OCI-LY1 (cell line): ENCODE data around the gene KRT8.
A peak's percentile ranks its signal among the peaks of the same experiment; 100 is the strongest.

ENCODE experiments used
- H2AFZ ChIP-seq: fragments of 200-600 bp; sonication (generic), shearing (Covaris generic); 2 replicates; pipeline ENCODE4 v1.6.0; 2014; ENCODE audit warnings: antibody characterized with exemption, mild to moderate bottlenecking, low read length
- H3F3A ChIP-seq: fragments of 200-600 bp; sonication (generic), shearing (Covaris generic); 2 replicates; pipeline ENCODE4 v1.6.0; 2014; ENCODE audit warnings: mild to moderate bottlenecking, antibody characterized with exemption, low read length, moderate library complexity; ENCODE audit not compliant: insufficient read depth
- H3K27ac ChIP-seq: fragments of 200-600 bp; sonication (generic); 2 replicates; pipeline ENCODE4 v1.5.1; 2014; ENCODE audit warnings: low read length, mixed run types, mild to moderate bottlenecking, low read depth; ENCODE audit not compliant: poor library complexity, severe bottlenecking
- H3K27me3 ChIP-seq: fragments of 200-600 bp; sonication (generic); 2 replicates; pipeline ENCODE4 v1.6.0; 2014; ENCODE audit warnings: antibody characterized with exemption, mild to moderate bottlenecking, low read length, moderate library complexity; ENCODE audit not compliant: insufficient read depth
- H3K36me3 ChIP-seq: fragments of 200-600 bp; sonication (generic); 2 replicates; pipeline ENCODE4 v1.6.1; 2014; ENCODE audit warnings: mild to moderate bottlenecking, antibody characterized with exemption, low read length, moderate library complexity, mixed read lengths; ENCODE audit not compliant: insufficient read depth
- H3K4me1 ChIP-seq: fragments of 200-600 bp; sonication (generic); 2 replicates; pipeline ENCODE4 v1.5.1; 2014; ENCODE audit warnings: mild to moderate bottlenecking, low read length, moderate library complexity; ENCODE audit not compliant: insufficient read depth, severe bottlenecking
- H3K4me2 ChIP-seq: fragments of 200-600 bp; sonication (generic), shearing (Covaris generic); 2 replicates; pipeline ENCODE4 v1.6.1; 2014; ENCODE audit warnings: low read length
- H3K4me3 ChIP-seq: fragments of 200-600 bp; sonication (generic); 2 replicates; pipeline ENCODE4 v1.5.1; 2014; ENCODE audit warnings: low read length, low read depth, mild to moderate bottlenecking, mixed read lengths; ENCODE audit not compliant: poor library complexity, severe bottlenecking
- H3K79me2 ChIP-seq: fragments of 200-600 bp; shearing (Covaris generic); 2 replicates; pipeline ENCODE4 v1.6.1; 2016; ENCODE audit warnings: mixed run types, low read length, mixed read lengths; ENCODE audit not compliant: insufficient read depth
- H3K9ac ChIP-seq: fragments of 200-600 bp; sonication (generic), shearing (Covaris generic); 2 replicates; pipeline ENCODE4 v1.6.1; 2014; ENCODE audit warnings: mild to moderate bottlenecking, low read length, mixed read lengths
- H3K9me2 ChIP-seq: fragments of 200-600 bp; sonication (generic), shearing (Covaris generic); 2 replicates; pipeline ENCODE4 v1.6.1; 2014; ENCODE audit warnings: low read depth, mild to moderate bottlenecking, low read length, mixed read lengths
- H3K9me3 ChIP-seq: fragments of 200-600 bp; shearing (Covaris generic); 2 replicates; pipeline ENCODE4 v1.6.1; 2014; ENCODE audit warnings: low read length, mixed read lengths
- H4K20me1 ChIP-seq: fragments of 200-600 bp; sonication (generic), shearing (Covaris generic); 2 replicates; pipeline ENCODE4 v1.6.0; 2016; ENCODE audit warnings: mild to moderate bottlenecking, low read length; ENCODE audit not compliant: insufficient read depth
- EZH2 ChIP-seq: fragments of 200-600 bp; sonication (generic), shearing (Covaris generic); IDR thresholded peaks from 2 replicates; pipeline ENCODE4 v1.8.0; 2017; ENCODE audit warnings: borderline replicate concordance, mixed run types, mild to moderate bottlenecking, antibody characterized with exemption, low read length, moderate library complexity, mixed read lengths
- TF ChIP-seq, protein P1 (sequence below): fragments of 200-600 bp; sonication (generic), shearing (Covaris generic); IDR thresholded peaks from 2 replicates; pipeline ENCODE4 v1.5.1; 2017; ENCODE audit warnings: mild to moderate bottlenecking, antibody characterized with exemption, low read length, moderate library complexity, mixed read lengths

The KRT8 gene

DNA sequence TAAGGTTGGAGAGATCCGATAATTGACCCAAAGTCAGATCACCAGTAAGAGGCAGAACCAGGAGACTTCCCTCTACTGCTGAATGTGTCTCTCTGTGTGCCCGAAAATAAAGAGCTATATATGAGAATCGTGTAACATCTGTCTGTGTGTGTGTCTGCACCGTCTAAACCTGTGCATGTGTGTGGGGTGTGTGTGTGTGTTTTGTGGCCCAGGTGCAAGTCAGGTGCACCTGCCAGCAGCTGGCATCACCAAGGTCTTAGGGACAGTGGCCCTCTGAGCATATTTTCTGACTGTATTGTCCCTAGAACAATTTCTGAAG, 31.4 kb downstream of the KRT8 start:
- Histone ChIP-seq H2AFZ (no peak overlapping the region), H3K4me2 (peak overlapping the region; percentile 66; the same call in 1 of the 2 replicates)

DNA sequence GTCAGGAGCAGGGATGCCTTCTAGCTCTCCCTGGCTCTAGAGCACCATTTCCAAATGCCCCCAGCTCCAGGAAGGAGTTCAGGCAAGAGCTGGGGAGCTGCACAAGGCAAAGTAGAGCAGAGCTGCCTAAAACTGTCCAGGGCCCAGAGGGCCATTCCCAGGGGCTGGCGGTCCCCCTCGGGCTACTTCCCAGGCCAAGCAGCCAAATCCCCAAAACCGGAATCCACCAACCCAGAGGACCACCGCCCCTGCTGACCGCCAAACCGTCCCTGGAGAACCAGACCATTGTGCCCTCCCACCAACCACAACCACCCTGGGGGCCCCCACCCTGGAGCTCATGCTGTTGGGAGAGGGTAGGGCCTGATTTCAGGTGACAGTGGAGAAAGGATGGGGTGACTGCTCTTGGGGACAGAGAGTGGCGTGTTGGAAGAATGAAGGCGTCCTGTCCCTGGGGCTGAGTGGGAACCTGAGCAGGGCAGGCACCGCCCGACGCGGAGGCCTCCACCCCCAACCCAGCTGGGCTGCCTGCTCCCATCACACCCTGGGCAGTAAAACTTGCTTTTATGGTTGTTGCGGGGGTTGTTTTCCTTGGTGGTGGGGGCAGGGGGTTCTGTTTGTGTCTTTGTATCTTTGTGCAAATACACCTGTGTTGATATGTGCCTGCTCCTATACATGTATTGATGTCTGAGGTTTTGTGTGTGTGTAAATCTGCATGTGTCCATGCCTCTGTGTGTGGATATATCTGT, 32.1 kb downstream of the KRT8 start:
- H3K27ac ChIP-seq = no peak overlapping the region

More for the DNA sequence above, 31.4 kb downstream of the KRT8 start:
- peaks cover 6% of the 10 kb centered on the region for H3K27me3 ChIP-seq
- no peak overlapping the region for H3K9ac ChIP-seq
- peaks cover 11% of the 10 kb centered on the region for H3K4me1 ChIP-seq
- no peaks in the 10 kb centered on the region for H3K9me2 ChIP-seq
- H3K36me3 ChIP-seq = no peaks in the 10 kb centered on the region
- no peaks in the 10 kb centered on the region for H3K9me3 ChIP-seq
- H3K79me2 ChIP-seq = no peaks in the 10 kb centered on the region
- H3K4me3 ChIP-seq = peak overlapping the region; percentile 44
- no peak for TF ChIP-seq EZH2
- TF ChIP-seq, protein P1, sequence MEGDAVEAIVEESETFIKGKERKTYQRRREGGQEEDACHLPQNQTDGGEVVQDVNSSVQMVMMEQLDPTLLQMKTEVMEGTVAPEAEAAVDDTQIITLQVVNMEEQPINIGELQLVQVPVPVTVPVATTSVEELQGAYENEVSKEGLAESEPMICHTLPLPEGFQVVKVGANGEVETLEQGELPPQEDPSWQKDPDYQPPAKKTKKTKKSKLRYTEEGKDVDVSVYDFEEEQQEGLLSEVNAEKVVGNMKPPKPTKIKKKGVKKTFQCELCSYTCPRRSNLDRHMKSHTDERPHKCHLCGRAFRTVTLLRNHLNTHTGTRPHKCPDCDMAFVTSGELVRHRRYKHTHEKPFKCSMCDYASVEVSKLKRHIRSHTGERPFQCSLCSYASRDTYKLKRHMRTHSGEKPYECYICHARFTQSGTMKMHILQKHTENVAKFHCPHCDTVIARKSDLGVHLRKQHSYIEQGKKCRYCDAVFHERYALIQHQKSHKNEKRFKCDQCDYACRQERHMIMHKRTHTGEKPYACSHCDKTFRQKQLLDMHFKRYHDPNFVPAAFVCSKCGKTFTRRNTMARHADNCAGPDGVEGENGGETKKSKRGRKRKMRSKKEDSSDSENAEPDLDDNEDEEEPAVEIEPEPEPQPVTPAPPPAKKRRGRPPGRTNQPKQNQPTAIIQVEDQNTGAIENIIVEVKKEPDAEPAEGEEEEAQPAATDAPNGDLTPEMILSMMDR = no peak
- no peaks in the 10 kb centered on the region for H4K20me1 ChIP-seq
- H3K27ac ChIP-seq = no peak overlapping the region
- no peaks in the 10 kb centered on the region for H3F3A ChIP-seq

DNA sequence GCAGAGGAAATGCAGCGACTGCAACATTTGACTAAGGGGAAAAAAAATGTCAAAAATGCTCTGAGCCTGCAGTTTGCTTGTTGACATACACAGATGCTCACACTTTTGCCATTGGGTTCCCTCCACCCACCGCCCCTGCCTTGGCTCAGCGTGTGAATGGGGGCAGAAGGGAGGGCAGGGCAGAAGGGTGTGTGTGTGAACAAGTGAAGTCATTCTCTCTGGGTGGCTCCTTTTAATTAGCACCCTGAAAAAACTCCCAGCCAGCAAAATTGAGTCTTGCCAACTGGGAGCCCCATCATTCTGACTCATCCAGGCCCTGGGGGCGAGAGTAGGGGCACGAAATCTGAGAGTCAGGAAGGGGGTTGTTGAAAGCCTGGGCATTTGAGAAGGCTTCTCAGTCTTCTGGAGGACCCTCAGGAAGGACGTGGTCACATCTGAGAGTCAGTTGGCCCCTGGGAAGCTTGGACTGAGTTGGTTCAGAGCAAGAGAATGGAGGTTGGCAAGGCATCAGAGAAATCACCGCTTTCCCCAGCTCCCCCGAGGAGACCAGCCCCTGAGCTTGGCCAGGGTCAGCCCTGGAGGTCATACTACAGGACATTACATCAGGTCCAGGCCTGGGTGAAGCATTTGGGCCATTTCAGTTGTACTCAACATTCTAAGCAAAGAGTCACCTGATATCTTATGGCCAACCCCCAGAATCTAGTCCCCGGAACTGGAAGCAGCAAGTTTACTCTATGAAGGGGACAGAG, 33.4 kb downstream of the KRT8 start:
- Histone ChIP-seq H3K4me1 (peaks cover 11% of the 10 kb centered on the region), H3F3A (no peaks in the 10 kb centered on the region), H3K4me2 (no peak overlapping the region), H3K27ac (no peak overlapping the region), H3K4me3 (no peak overlapping the region), H3K79me2 (no peaks in the 10 kb centered on the region), H3K9me2 (no peaks in the 10 kb centered on the region), H3K9me3 (no peaks in the 10 kb centered on the region), H4K20me1 (no peaks in the 10 kb centered on the region), H3K36me3 (no peaks in the 10 kb centered on the region), H2AFZ (no peak overlapping the region), H3K9ac (no peak overlapping the region), H3K27me3 (peaks cover 6% of the 10 kb centered on the region)
- TF ChIP-seq, protein P1 = no peak
- TF ChIP-seq EZH2 = no peak

More for the DNA sequence above, 32.1 kb downstream of the KRT8 start:
- Histone ChIP-seq H3K9me3 (no peaks in the 10 kb centered on the region), H3K4me2 (no peak overlapping the region), H4K20me1 (no peaks in the 10 kb centered on the region), H3K36me3 (no peaks in the 10 kb centered on the region), H2AFZ (no peak overlapping the region), H3K4me1 (peaks cover 11% of the 10 kb centered on the region), H3K4me3 (no peak overlapping the region), H3K79me2 (no peaks in the 10 kb centered on the region), H3K9ac (no peak overlapping the region), H3K9me2 (no peaks in the 10 kb centered on the region), H3K27me3 (peaks cover 6% of the 10 kb centered on the region), H3F3A (no peaks in the 10 kb centered on the region)
- TF ChIP-seq, protein P1 = no peak
- no peak for TF ChIP-seq EZH2
